ENCODE data around the gene FAM241A.
"Not testable (repeated sequence)": the region's sequence is repeated elsewhere in the genome, so short reads cannot be mapped to it uniquely, and the experiment has no call there.

FAM241A gene

GRCh38 chr4:112140536-112140935, 4.7 kb upstream of the FAM241A start:
- DNase-seq: no peak

GRCh38 chr4:112141366-112142138, 3.7 kb upstream of the FAM241A start:
- DNase-seq: no peak

GRCh38 chr4:112142182-112142581, 3.1 kb upstream of the FAM241A start:
- DNase-seq: no peak

- no peak for DNase-seq
Observed at GRCh38 chr4:112143781-112144180, 1.5 kb upstream of the FAM241A start.

DNA sequence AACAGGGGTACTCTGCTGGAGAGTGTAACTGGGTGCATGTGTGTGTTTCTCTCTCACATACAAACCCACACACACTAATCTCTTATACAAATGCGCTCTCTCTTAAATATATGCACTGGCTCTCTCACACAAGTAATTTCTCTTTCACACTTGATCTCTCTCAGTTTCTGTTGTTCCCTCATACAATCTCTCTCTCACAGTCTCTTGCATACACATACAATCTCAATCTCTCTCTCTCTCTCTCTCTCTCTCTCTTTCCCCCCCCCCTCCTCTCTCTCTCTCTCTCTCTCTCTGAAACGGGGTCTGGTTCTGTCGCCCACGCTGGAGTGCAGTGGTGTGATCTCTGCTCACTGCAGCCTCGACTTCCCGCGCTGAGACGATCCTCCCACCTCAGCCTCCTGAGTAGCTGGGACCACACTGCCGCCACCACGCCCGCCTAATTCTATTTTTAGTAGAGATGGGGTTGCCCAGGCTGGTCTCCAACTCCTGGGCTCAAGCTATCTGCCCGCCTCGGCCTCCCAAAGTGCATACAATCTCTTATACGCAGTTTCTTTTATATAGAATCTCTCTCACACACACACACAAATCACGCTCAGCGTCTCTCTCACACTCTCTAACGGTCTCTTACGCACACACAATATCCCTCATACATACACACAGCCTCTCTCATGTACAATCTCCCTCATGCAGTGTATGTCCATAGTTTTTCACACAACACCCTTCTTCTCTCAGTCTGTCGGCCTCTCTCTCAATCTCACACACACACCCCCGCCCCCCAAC, 518 bp upstream of the FAM241A start:
- DNase-seq: no peak

DNA sequence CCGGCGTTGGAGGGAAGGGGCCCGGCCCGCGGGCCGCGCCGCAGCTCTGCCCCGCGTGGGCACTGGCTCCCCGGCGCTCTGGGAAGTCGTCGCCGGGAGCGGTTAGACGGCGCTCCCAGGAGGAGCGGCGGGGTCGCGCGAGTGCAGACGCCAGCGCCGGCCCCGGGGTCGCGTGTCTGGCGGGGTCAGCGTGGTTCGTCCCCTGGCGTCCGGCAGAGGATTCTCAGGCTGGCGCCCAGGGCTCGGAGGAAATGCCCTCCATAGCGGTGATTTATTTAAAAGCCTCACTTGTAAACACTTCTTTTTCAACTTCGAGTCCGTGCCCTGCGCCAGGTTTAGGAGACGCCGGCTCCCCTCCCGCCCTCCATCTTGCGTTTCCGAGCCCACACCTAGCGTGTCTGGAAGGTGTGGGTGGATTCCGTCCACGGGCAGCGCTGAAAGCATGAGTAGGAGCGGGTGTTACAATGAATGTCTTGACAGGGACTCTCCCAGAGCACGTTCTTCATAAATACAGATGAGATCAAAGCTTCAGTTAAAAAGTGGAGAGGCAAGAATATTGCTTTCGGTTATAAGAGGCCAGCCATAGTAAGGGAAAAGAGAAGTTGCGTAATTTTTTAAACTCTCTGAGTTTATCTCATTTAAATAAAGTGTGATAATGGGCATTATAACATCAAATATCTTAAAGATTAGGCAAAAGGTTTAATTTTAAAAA, 692 bp downstream of the FAM241A start:
- DNase-seq: peak; percentile 25

DNA sequence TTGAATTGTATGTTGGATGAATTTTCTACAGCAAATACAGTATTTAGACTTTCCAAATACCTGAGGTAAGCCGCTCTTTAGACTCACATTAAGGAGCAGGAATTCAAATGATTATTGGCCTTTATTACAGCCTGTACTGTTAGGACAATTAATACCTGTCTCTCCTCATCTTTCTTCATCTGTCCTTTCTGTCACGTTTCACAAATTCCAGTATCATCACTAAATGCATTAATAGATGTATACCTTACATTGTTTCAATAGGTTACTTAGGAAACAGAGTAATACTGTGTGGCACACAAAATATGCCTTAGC, 1.2 kb downstream of the FAM241A start:
- DNase-seq: no peak

DNA sequence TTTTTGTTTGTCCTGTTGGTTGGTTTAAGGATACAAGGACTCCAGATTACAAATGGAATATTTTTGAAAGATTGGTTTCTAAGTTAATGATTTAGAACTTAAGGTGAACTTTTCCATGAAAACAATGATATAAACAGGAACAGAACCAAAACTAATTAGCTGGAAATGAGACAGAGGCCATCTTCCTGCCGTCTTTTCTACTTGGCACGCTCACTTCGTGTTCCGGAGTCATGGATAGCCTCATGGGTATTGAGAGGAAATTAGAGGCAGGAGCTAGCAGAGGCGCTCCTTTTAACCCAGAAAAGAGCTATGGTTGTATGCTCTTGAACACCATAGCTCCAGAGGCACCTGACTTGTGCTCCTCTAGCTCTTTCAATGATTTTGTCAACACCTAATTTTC, 2.4 kb downstream of the FAM241A start:
- DNase-seq: no peak

- no peak for DNase-seq
Observed at GRCh38 chr4:112150920-112151319, 5.7 kb downstream of the FAM241A start.

- no peak for DNase-seq
Observed at GRCh38 chr4:112152521-112152920, 7.3 kb downstream of the FAM241A start.

- DNase-seq: no peak
Observed at GRCh38 chr4:112153211-112153791, 8.0 kb downstream of the FAM241A start.

DNA sequence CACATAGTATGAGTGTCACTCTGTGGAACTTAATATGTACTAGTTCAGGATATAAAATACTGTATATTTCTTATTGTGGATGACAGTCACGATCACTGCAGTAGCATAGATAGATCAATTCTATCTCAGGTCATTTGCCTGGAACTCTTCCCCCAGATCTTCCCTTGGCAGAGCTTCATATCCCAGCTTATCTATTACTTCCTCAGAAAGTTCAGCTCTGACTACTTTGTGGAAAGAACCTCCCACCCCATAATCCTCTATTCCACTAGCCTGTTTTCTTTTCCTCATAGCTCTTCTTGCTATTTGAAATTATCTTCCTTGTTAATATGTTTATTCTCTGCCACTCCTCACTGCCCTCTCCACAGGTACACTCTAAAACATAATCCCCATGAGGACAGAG, 10.9 kb downstream of the FAM241A start:
- DNase-seq: no peak

DNA sequence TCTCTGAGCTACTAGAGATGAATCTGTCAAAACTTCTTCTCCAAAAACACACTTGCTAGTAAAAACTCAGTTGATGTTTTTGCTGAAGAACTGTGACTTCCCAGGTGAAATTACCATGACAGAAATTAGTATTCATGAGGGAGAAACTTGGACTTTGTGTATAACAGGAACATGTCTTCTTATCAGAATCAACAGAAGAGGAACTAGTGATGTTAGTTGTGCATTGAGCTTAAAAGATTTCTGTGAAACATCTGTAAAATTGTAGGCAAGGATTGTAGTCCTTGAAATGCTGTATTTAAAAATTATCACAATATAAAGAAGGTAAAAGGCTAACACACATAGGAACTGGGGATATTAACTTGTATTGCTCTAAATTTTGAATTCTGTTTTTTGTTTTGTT, 11.3 kb downstream of the FAM241A start:
- DNase-seq: no peak

DNA sequence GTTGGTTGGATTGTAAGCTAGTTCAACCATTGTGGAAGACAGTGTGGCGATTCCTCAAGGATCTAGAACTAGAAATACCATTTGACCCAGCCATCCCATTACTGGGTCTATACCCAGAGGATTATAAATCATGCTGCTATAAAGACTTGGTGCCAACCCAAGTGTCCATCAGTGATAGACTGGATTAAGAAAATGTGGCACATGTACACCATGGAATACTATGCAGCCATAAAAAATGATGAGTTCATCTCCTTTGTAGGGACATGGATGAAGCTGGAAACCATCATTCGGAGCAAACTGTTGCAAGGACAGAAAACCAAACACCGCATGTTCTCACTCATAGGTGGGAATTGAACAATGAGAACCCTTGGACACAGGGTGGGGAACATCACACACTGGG, 18.5 kb downstream of the FAM241A start:
- DNase-seq: not testable (repeated sequence)

DNA sequence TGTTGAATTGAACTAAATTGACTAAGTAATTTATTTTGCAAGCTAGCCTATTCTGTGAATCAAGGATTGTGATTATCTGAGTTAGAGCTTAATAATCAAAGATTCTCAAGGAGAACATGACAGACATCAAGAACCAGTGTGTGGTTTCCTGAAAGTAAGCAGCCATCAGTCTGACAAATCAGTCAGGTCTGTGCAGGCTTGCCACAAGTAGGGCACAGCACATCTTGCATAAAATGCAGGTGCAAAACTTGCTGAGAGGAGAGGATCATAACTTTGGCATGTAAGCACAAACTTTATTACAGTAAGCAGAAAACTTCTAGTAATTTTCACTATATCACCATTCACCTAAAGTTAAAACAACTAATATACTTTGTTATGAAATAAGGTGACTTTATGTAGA, 22.5 kb downstream of the FAM241A start:
- DNase-seq: no peak

GRCh38 chr4:112168719-112169500, 23.7 kb downstream of the FAM241A start:
- no peak for DNase-seq

GRCh38 chr4:112170451-112170993, 25.3 kb downstream of the FAM241A start:
- DNase-seq: no peak

DNA sequence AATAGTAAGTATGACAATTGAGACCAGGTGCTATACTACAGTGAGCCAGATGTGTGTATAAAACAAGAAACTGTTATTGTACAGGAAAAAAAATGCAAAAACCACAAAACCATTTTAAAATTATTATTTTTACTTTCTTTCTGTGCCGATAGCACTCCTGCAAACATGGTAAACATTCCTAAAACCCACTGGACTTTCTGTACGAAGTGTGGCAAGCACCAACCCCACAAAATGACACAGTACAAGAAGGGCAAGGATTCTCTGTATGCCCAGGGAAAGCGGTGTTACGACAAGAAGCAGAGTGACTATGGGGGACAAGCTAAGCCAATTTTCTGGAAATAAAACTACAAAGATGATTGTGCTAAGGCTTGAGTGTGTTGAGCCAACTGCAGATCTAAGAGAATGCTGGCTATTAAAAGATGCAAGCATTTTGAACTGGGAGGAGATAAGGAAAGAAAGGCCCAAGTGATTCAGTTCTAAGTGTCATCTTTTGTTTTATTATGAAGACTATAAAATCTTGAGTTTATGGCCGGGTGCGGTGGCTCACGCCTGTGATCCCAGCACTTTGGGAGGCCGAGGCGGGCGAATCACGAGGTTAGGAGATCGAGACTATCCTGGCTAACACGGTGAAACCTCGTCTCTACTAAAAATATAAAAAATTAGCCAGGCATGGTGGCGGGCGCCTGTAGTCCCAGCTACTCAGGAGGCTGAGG, 26.0 kb downstream of the FAM241A start:
- DNase-seq: not testable (repeated sequence)

- DNase-seq: no peak
Observed at GRCh38 chr4:112172180-112172579, 26.9 kb downstream of the FAM241A start.

GRCh38 chr4:112173593-112174558, 28.6 kb downstream of the FAM241A start:
- no peak for DNase-seq
